HepG2 (cell line): ENCODE measurements around the gene KDM5B. TPM values are rescaled to one million over a fixed set of nuclear protein-coding genes. Genes with fewer than 3 reads are reported as not detected.

Experiments
- AKAP8 ChIP-seq: sonication (generic); formaldehyde crosslinking; IDR thresholded peaks from 2 replicates; pipeline ENCODE4 v1.5.1; 2020; ENCODE audit warnings: mild to moderate bottlenecking, missing genetic modification reagents
- CERS6 ChIP-seq: sonication (generic); formaldehyde crosslinking; IDR thresholded peaks from 2 replicates; pipeline ENCODE4 v1.5.0; 2020; ENCODE audit warnings: missing genetic modification reagents
- HMG20A ChIP-seq: IDR thresholded peaks from 2 replicates; pipeline ENCODE4 v1.6.1; 2016; ENCODE audit warnings: borderline replicate concordance
- IRF9 ChIP-seq: sonication (generic); formaldehyde crosslinking; IDR thresholded peaks from 2 replicates; pipeline ENCODE4 v1.8.0; 2022; ENCODE audit warnings: missing genetic modification reagents, mild to moderate bottlenecking, borderline replicate concordance
- KLF9 ChIP-seq: IDR thresholded peaks from 2 replicates; pipeline ENCODE4 v1.6.1; 2016; ENCODE audit warnings: low read depth
- NFIB ChIP-seq: sonication (generic); formaldehyde crosslinking; IDR thresholded peaks from 2 replicates; pipeline ENCODE4 v1.9.0; 2021; ENCODE audit warnings: missing genetic modification reagents, mild to moderate bottlenecking, borderline replicate concordance
- NR3C1 ChIP-seq: sonication (generic); formaldehyde crosslinking; IDR thresholded peaks from 2 replicates; pipeline ENCODE4 v1.4.0; 2020; ENCODE audit warnings: missing genetic modification reagents
- ONECUT2 ChIP-seq: sonication (generic); formaldehyde crosslinking; IDR thresholded peaks from 2 replicates; pipeline ENCODE4 v1.4.0; 2020; ENCODE audit warnings: missing genetic modification reagents
- PITX1 ChIP-seq: sonication (generic); formaldehyde crosslinking; IDR thresholded peaks from 2 replicates; pipeline ENCODE4 v1.5.1; 2020; ENCODE audit warnings: mild to moderate bottlenecking, missing genetic modification reagents
- RFXAP ChIP-seq: sonication (generic); formaldehyde crosslinking; IDR thresholded peaks from 2 replicates; pipeline ENCODE4 v1.4.0; 2020; ENCODE audit warnings: missing genetic modification reagents, borderline replicate concordance
- RORA ChIP-seq: sonication (generic); formaldehyde crosslinking; IDR thresholded peaks from 2 replicates; pipeline ENCODE4 v1.5.0; 2020; ENCODE audit warnings: mild to moderate bottlenecking, missing genetic modification reagents, moderate library complexity
- RXRA ChIP-seq: sonication (generic); formaldehyde crosslinking; IDR thresholded peaks from 2 replicates; pipeline ENCODE4 v1.5.1; 2020; ENCODE audit warnings: missing genetic modification reagents
- SIN3B ChIP-seq: fragments of 150-350 bp; IDR thresholded peaks from 2 replicates; pipeline ENCODE4 v1.6.1; 2014; ENCODE audit warnings: low read length
- SMC3 ChIP-seq: IDR thresholded peaks from 2 replicates; pipeline ENCODE4 v1.6.1; 2011; ENCODE audit warnings: low read length, improper control_type of control experiment
- SOX13 ChIP-seq, 3 experiments: fragments of 450-650 bp in 1 of 3; sonication (generic) in 1 of 3; formaldehyde crosslinking in 1 of 3; IDR thresholded peaks in 2 of 3; conservative IDR thresholded peaks in 1 of 3; 2 replicates each; pipeline versions ENCODE4 v1.5.0 to v1.6.1; 2016 to 2020; ENCODE audit warnings: antibody characterized with exemption in 1 of 3, mild to moderate bottlenecking in 1 of 3, missing compliant biosample characterization in 1 of 3, missing genetic modification reagents in 1 of 3, moderate library complexity in 1 of 3
- THRA ChIP-seq: sonication (generic); formaldehyde crosslinking; IDR thresholded peaks from 2 replicates; pipeline ENCODE4 v1.4.0; 2020; ENCODE audit warnings: missing genetic modification reagents, borderline replicate concordance
- TP53 ChIP-seq: sonication (generic); formaldehyde crosslinking; conservative IDR thresholded peaks from 2 replicates; pipeline ENCODE4 v1.4.0; 2020; ENCODE audit warnings: missing genetic modification reagents
- U2AF1 ChIP-seq: fragments of 200-400 bp; formaldehyde crosslinking; optimal IDR thresholded peaks from 2 replicates; pipeline ENCODE3; 2017; ENCODE audit warnings: mild to moderate bottlenecking, low read depth, low read length
- ZNF207 ChIP-seq: fragments of 450-650 bp; IDR thresholded peaks from 2 replicates; pipeline ENCODE4 v1.6.1; 2016; ENCODE audit warnings: antibody characterized with exemption, borderline replicate concordance
- ZNF225 ChIP-seq: sonication (generic); formaldehyde crosslinking; IDR thresholded peaks from 2 replicates; pipeline ENCODE4 v1.4.0; 2020; ENCODE audit warnings: mild to moderate bottlenecking, missing genetic modification reagents
- ZNF7 ChIP-seq: IDR thresholded peaks from 2 replicates; pipeline ENCODE4 v1.6.1; 2016; ENCODE audit warnings: missing biosample characterization, missing genetic modification reagents
- ZNF768 ChIP-seq: sonication (generic); formaldehyde crosslinking; IDR thresholded peaks from 2 replicates; pipeline ENCODE4 v1.4.0; 2020; ENCODE audit warnings: missing genetic modification reagents
- ZNF782 ChIP-seq: sonication (generic); formaldehyde crosslinking; IDR thresholded peaks from 2 replicates; pipeline ENCODE4 v1.4.0; 2020; ENCODE audit warnings: missing genetic modification reagents, mild to moderate bottlenecking, borderline replicate concordance
- ZNF841 ChIP-seq: sonication (generic); formaldehyde crosslinking; IDR thresholded peaks from 2 replicates; pipeline ENCODE4 v1.8.1; 2023; ENCODE audit warnings: missing genetic modification reagents, borderline replicate concordance
- polyA plus RNA-seq, 8 experiments: library from polyadenylated mRNA; depleted of rRNA in 3 of 8; stranded (reverse) in 7 of 8; unstranded in 1 of 8; fragments of >200 nt; fragmentation: Illumina TruSeq in 4 of 8; extraction: Trizol in 4 of 8; gene quantifications; 2 replicates each; pipeline versions ENCODE4 v1.2.1 to v1.2.3, GENCODE V29; 2011 to 2016; ENCODE audit warnings: low read depth in 4 of 8, missing spikeins in 1 of 8, mixed read lengths in 1 of 8; ENCODE audit not compliant: insufficient read depth in 1 of 8
- total RNA-seq, 5 experiments: library from RNA; depleted of rRNA; stranded (reverse); fragments of >200 nt; fragmentation: Illumina TruSeq; extraction: Trizol; gene quantifications; 2 replicates each; pipeline ENCODE4 v1.2.3, GENCODE V29; 2016; ENCODE audit warnings: low read depth in 1 of 5
- TF ChIP-seq, protein P1 (sequence below): sonication (generic); IDR thresholded peaks from 2 replicates; pipeline ENCODE4 v1.6.1; 2016; ENCODE audit warnings: low read depth, borderline replicate concordance
- TF ChIP-seq, protein P2 (sequence below): sonication (generic); formaldehyde crosslinking; IDR thresholded peaks from 2 replicates; pipeline ENCODE4 v1.4.0; 2020; ENCODE audit warnings: mild to moderate bottlenecking, missing genetic modification reagents
- TF ChIP-seq, protein P3 (sequence below): sonication (generic); formaldehyde crosslinking; IDR thresholded peaks from 2 replicates; pipeline ENCODE4 v1.8.1; 2023; ENCODE audit warnings: mild to moderate bottlenecking, missing genetic modification reagents, borderline replicate concordance

KDM5B gene
- total and polyA plus RNA-seq, 2 of the 13 experiments (the other 11 are each of a cell fraction or from before 2014, with no cell fraction given), result 34.2 to 35.4 TPM

DNA sequence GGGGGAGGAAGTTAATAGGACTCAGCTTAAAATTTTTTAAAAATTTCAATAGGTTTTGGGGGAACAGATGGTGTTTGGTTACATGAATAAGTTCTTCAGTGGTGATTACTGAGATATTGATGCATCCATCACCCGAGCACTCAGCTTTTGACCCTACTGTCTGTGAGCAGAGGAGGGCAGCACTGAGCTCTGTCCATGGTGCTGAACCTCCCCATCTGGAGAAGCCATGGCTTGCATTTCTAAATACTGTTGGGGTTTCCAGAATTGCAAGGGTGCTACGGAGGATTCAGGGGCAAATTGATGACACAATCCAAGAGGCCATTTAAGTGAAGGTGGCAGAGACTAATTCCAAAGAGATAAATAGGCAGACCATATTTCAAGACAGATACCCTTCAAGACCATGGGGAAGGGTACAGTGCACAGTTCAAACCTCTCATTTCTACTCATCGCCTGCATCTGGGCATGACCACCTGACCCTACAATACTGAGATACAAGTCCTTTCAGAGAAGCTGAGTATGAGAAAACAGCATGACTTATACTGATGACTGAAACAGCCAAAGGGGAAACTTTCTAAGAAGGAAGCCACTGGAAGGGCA lies 115.2 kb downstream of the KDM5B start (continued):
- TF ChIP-seq CERS6 (CRISPR knock-in tag), result no peak
- TF ChIP-seq TP53, result no peak
- TF ChIP-seq, protein P1, sequence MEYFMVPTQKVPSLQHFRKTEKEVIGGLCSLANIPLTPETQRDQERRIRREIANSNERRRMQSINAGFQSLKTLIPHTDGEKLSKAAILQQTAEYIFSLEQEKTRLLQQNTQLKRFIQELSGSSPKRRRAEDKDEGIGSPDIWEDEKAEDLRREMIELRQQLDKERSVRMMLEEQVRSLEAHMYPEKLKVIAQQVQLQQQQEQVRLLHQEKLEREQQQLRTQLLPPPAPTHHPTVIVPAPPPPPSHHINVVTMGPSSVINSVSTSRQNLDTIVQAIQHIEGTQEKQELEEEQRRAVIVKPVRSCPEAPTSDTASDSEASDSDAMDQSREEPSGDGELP, result no peak
- TF ChIP-seq, protein P2, sequence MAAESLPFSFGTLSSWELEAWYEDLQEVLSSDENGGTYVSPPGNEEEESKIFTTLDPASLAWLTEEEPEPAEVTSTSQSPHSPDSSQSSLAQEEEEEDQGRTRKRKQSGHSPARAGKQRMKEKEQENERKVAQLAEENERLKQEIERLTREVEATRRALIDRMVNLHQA, result 0 out of 2 replicates have a peak, but pooled peaks have one; percentile 45
- TF ChIP-seq ZNF225 (CRISPR knock-in tag), result no peak; the same call in 1 of the 2 replicates
- no peak for TF ChIP-seq ZNF782 (CRISPR knock-in tag)
- TF ChIP-seq PITX1 (CRISPR knock-in tag), result no peak
- no peak for TF ChIP-seq ZNF768 (CRISPR knock-in tag)
- peak; percentile 86; the same call in 1 of the 2 replicates for TF ChIP-seq THRA
- no peak for TF ChIP-seq ZNF207
- TF ChIP-seq ZNF841 (CRISPR knock-in tag), result no peak
- no peak for TF ChIP-seq SMC3
- TF ChIP-seq RORA (CRISPR knock-in tag), result no peak
- no peak for TF ChIP-seq SOX13 (IDR thresholded peaks at IDR 0.05)
- TF ChIP-seq SOX13 (CRISPR knock-in tag; conservative IDR thresholded peaks at IDR 0.05 in 1 of 2, IDR thresholded peaks at IDR 0.05 in 1 of 2), result peak in 1 of 2 experiments; percentile 56; a peak in 2 of 4 replicates
- no peak for TF ChIP-seq SIN3B
- TF ChIP-seq NFIB (CRISPR knock-in tag), result no peak
- TF ChIP-seq RXRA (CRISPR knock-in tag), result no peak
- no peak for TF ChIP-seq RFXAP (CRISPR knock-in tag)
- TF ChIP-seq AKAP8, result no peak
- TF ChIP-seq KLF9 (CRISPR knock-in tag), result no peak
- peak; percentile 61 for TF ChIP-seq ONECUT2 (CRISPR knock-in tag)
- no peak for TF ChIP-seq IRF9 (CRISPR knock-in tag)
- no peak for TF ChIP-seq U2AF1
- TF ChIP-seq ZNF7 (CRISPR knock-in tag), result peak; percentile 57; the same call in 1 of the 2 replicates
- TF ChIP-seq NR3C1 (CRISPR knock-in tag), result no peak
- peak; percentile 59; the same call in 1 of the 2 replicates for TF ChIP-seq HMG20A (CRISPR knock-in tag)
- TF ChIP-seq, protein P3, sequence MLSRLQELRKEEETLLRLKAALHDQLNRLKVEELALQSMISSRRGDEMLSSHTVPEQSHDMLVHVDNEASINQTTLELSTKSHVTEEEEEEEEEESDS, result peak; percentile 71; the same call in 1 of the 2 replicates
